HTR-8/SVneo (cell line): ENCODE data around the gene NTHL1.

Source experiments
- DNase-seq: peaks from one replicate; pipeline ENCODE4 v3.0.0; 2011; ENCODE audit warnings: low spot score, mixed read lengths; ENCODE audit not compliant: insufficient read length
- FAIRE-seq: peaks from 2 replicates; lab custom pipeline; 2011; peaks lifted over from hg19 to GRCh38; lab: Jason Lieb, UNC

The NTHL1 gene

GRCh38 chr16:2070576-2071453 lies 23.2 kb upstream of the NTHL1 start:
- no peak for FAIRE-seq
- no peak for DNase-seq

GRCh38 chr16:2066139-2066538 lies 18.5 kb upstream of the NTHL1 start:
- no peak for DNase-seq
- FAIRE-seq = no peak

DNA sequence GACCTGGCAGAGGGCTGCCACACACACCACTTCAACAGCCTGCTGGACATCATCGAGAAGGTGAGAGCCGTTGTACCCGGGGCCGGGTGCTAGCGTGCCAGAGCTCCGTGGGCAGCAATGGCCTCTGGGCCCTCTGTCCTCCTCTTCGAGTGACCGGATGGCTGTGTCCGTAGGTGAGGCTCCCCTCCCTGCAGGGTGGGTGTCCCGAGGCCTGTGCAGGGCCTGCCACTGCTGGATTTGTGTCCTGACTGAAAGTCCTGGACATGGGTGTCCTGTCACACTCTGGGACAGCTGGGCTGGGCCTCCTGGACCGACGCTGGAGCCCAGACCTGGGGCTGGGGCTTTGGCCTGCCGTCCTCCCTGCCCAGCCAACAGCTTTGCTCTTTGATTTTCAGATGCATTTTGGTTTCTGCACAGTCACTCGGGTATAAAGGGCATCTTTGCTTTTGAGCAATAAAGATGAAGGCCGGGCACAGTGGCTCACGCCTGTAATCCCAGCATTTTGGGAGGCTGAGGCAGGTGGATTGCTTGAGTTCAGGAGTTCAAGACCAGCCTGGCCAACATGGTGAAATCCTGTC lies 16.8 kb upstream of the NTHL1 start:
- no peak for DNase-seq
- no peak for FAIRE-seq

GRCh38 chr16:2063861-2064260 lies 16.2 kb upstream of the NTHL1 start:
- FAIRE-seq (no peak), DNase-seq (no peak)

DNA sequence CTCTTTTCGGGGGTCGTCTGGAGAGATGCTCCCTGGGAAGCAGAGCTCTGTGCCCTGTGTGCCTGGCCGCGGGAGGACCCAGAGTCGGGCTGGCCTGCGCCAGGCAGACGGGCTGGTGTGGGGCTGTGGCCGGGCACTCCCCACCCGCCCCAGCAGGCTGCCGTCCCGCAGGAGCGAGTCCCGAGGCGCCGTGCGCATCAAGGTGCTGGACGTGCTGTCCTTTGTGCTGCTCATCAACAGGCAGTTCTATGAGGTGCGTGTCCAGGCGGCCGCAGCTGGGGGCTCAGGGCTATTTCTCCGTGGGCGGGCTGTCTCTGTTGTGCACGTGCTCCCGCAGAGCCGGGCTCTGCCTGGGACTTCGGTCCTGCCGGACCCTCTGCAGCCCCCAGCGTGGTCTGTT lies 15.2 kb upstream of the NTHL1 start:
- FAIRE-seq = no peak
- no peak for DNase-seq

DNA sequence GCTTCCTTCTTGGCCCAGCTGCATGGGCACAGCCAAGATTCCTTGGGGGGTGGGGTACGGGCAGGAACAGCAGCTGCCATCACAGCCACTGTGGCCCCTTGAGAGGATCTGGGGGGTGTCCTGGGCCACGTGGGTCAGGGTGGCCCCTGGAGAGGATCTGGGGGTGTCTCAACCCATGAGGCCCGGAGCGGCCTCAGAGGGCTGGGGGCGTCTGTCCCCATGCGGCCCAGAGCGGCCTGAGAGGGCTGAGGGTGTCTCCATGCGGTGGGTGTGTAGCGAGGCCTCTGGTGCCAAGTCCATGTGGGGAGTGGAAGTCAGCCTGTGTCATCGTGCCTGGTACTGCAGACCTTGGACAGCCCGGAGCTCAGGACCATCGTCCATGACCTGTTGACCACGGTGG lies 13.9 kb upstream of the NTHL1 start:
- FAIRE-seq (no peak), DNase-seq (no peak)

GRCh38 chr16:2061023-2061422 lies 13.4 kb upstream of the NTHL1 start:
- no peak for FAIRE-seq
- DNase-seq = no peak

GRCh38 chr16:2060346-2060745 lies 12.7 kb upstream of the NTHL1 start:
- DNase-seq (no peak), FAIRE-seq (no peak)

- DNase-seq (no peak), FAIRE-seq (no peak)
Measured at GRCh38 chr16:2058872-2059271, 11.2 kb upstream of the NTHL1 start.

GRCh38 chr16:2058420-2058819 lies 10.8 kb upstream of the NTHL1 start:
- no peak for DNase-seq
- FAIRE-seq = no peak

DNA sequence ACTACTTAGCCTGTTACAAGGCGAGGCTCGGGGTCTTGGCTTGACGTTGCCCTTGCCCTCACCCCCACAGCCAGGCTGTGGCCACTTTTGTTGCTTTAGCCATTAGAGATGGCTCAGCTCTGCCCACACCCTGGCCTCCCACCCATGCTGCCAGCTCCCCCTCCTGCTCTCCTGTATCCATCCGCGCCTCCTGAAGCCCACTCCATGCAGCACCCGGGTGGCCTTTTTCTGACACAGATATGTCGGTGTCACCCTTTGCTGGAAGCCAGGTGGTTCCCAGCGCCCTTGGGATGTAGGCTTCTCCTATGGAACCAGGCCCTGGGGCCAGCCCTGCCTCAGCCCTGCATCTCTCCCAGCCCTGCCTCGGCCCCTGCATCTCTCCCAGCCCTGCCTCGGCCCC lies 9.8 kb upstream of the NTHL1 start:
- DNase-seq (no peak), FAIRE-seq (no peak)

- no peak for DNase-seq
- FAIRE-seq = no peak
Measured at GRCh38 chr16:2056681-2057407, 9.2 kb upstream of the NTHL1 start.

DNA sequence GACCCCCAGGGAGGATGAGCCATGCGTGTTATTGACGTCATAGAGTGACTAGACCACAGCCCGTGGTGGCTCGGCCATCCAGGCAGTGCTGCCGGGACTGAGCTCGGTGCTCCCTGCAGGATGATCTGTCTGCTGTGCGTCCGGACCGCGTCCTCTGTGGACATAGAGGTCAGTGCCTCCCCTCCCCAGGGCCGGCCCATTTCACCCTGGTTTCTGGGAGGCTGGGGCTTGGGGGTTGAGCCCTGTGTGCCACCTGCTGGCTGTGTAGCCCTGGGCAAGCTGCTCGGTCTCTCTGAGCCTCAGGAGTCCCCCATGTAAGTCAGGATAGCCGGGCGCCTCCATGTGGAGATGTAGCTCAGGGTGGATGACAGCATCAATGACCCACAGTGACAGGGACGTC lies 8.4 kb upstream of the NTHL1 start:
- DNase-seq (no peak), FAIRE-seq (no peak)

DNA sequence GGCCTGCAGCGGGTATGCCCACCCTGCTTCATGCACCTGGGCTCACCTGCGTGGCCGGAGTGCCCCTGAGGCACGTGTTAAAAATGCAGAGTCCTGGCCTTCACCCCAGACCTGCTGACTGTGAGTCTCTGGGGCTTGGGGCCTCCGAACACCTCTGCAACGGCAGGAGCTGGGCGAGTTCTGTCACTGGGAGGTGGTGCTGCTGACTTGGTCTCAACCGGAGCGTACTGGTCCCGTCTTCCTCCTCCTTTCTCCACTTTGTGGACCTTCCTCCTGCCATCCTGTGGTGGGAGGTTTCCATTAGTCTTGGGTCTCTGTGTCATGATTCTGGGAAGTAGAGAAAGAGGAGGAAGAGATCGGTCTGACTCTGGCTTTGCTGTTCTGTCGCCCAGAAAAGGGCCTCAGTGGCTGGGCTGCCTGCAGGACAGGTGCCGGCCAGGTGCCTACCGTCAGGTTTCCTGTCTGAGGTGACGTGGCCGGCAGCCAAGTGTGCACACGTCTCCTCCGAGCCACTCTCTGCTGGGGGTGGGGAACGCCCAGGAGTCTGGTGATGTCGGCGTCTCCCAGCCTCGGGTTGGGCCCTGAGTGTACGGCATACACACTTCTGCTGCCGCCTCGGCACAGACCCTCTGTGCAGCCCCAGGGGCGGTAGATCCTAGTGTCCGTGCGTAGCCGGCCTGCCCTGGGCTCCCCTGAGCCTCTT lies 7.1 kb upstream of the NTHL1 start:
- DNase-seq (no peak), FAIRE-seq (no peak)

- no peak for FAIRE-seq
Measured at GRCh38 chr16:2053897-2054296, 6.3 kb upstream of the NTHL1 start.

GRCh38 chr16:2053211-2053610 lies 5.6 kb upstream of the NTHL1 start:
- DNase-seq (no peak), FAIRE-seq (no peak)

More at GRCh38 chr16:2053897-2054296, 6.3 kb upstream of the NTHL1 start:
- no peak for DNase-seq

DNA sequence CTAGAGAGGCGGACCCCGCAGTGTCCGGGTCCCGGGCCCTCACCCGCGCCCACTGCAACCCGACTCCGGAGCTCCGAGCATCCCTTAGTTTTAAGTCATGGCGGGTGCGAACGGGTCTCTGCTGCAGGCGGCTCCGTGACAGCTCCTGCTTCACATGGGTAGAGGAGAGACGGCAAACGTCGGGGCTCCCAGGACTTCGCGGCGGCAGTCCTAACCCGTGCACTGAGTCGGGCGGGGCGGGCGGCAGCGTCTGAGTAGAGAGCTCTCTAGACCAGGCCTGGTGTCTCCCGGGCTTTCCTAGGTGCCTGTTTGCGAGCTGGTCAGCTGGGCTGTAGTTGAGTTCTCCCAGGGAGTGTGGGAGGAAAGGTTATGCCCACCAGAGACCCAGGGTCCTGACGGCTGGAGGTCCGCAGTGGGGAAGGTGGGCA lies 496 bp upstream of the NTHL1 start:
- FAIRE-seq = no peak
- no peak for DNase-seq

DNA sequence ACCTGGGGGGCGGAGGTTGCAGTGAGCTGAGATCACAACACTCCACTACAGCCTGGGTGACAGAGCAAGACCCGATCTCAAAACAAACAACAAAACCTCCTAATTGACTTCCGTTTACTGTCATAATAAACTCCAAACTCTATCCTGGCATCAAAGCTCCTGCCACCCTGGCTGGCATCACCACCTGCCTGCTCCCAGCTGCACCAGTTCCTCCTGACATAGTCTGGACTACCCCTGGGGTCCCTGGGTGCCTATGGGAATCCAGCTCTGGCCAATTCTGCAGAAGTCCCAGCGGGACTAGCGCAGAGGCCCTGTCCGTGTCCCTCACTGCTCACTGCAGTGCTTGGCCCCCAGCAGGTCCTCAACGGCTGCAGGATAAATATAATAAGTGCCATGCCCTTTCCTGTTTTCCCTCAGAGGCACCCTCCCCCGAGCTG lies 723 bp downstream of the NTHL1 start:
- no peak for FAIRE-seq
- no peak for DNase-seq

DNA sequence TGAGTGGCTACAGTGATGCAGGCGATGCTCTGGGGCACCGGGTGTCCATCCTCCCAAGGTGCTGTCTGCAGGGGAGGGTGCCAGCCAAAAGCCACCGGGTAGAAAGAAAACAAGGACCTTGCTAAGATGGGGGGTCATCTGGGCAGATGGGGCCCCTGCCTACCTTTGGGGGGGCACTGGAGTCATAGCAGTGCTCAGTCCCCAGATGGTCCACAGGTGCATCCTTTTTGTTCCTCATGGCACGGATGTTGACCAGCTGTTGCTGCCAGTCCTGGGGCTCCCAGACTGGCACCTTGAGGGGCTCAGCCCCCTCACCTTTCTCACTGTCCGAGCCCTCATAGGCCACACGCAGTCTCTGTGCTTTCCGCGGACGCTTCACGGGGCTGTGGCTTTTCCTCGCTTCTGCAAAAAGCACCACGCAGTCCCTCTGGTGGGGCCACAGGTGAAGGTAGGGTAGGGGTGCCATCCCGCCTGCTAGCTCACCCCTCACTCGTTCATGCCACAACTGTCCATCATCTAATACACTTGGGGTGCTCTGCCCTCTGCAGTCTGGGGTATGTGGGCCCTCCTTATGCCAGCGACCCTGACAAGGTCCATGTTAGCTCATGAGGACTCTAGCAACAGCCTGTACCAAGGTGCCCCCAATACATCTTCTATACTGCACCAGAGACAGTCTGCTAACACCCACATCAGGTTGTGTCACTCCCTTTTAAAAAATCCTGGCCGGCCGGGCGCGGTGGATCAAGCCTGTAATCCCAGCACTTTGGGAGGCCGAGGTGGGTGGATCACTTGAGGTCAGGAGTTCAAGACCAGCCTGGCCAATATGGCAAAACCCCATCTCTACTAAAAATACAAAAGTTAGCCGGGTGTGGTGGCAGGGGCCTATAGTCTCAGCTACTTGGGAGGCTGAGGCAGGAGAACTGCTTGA lies 1.4 kb downstream of the NTHL1 start:
- FAIRE-seq = no peak
- DNase-seq = no peak
